ENCODE data around the gene RAB11FIP4. TPM values are rescaled to one million over a fixed set of nuclear protein-coding genes. Genes with fewer than 3 reads are reported as not detected.

The RAB11FIP4 gene
- total and polyA plus RNA-seq, 2 of the 8 experiments (the other 6 are each of a cell fraction or from before 2014, with no cell fraction given): 21.7 to 53.2 TPM

- TF ChIP-seq SAP30 (IDR thresholded peaks at IDR 0.05; ENCODE audit: insufficient read depth, insufficient replicate concordance, low read length) (no peak), BRCA1 (IDR thresholded peaks at IDR 0.05; ENCODE audit: low read depth, low read length) (no peak), HDAC2 (IDR thresholded peaks at IDR 0.05; ENCODE audit: borderline replicate concordance in 1 of 2, low read depth in 2 of 2, low read length in 2 of 2) (no peak), RFX5 (IDR thresholded peaks at IDR 0.05; ENCODE audit: borderline replicate concordance, low read depth, low read length) (no peak), SP4 (IDR thresholded peaks at IDR 0.05; ENCODE audit: low read length) (no peak), E2F6 (IDR thresholded peaks at IDR 0.05) (no peak), SIN3A (conservative IDR thresholded peaks at IDR 0.05 in 1 of 2, IDR thresholded peaks at IDR 0.05 in 1 of 2; ENCODE audit: low read depth in 1 of 2, low read length in 2 of 2) (no peak), KDM1A (IDR thresholded peaks at IDR 0.05; ENCODE audit: borderline replicate concordance, low read length) (no peak)
These were observed 115.0 kb downstream of the RAB11FIP4 start (continued) for GRCh38 chr17:31506517-31506916.
